DMS153 (cell line): Measurements from ENCODE around the gene LTBP1.
"Not testable (repeated sequence)": the region's sequence is repeated elsewhere in the genome, so short reads cannot be mapped to it uniquely, and the experiment has no call there.

Source experiments
- DNase-seq: peaks from one replicate; lab custom pipeline; 2025; lab: John Stamatoyannopoulos, UW

Gene LTBP1

DNA sequence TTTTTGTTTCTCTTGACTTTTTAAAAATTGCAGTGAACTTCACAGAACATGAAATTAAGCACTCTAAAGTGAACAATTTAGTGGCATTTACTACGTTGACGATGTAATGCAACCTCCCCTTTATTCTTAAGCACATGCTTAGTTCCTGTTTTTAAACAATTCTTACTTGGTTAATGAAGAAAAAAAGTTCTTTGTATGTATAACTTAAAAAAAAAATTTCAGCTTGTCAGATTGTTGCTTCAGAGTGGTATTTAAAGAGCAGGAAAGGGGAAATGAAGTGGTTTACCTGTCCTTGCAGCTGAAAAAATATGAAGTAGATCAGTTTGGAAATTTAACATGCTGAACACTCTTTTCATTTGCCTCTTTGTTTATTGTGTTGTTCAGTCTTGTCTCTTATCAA lies 434.0 kb downstream of the LTBP1 start:
- DNase-seq = no peak

DNA sequence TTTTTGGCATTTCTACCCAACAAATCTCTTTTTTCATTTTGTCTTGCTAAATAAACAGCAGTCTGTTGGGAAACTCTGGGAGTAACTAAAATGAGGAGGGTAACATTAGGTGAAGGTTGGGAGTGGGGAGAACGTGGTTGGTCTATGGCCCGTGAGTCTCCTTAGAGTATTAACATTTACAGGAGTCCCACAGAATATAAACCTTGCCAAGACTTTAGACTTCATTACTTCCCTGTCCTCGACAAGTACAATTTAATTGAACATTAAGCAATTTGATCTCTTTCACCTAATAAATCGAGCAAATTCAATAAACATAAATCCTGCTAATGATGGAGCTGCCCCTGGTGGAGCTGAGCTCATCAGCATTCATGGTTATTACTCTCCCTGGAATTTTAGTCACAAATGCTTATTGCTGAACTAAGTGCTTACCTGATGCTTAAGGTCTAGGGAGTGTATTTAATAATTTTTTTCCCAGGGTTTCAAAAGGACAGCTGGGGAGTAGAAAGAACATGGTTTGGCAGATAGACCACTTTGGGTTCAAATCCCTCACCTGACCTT lies 434.6 kb downstream of the LTBP1 start:
- no peak for DNase-seq

DNA sequence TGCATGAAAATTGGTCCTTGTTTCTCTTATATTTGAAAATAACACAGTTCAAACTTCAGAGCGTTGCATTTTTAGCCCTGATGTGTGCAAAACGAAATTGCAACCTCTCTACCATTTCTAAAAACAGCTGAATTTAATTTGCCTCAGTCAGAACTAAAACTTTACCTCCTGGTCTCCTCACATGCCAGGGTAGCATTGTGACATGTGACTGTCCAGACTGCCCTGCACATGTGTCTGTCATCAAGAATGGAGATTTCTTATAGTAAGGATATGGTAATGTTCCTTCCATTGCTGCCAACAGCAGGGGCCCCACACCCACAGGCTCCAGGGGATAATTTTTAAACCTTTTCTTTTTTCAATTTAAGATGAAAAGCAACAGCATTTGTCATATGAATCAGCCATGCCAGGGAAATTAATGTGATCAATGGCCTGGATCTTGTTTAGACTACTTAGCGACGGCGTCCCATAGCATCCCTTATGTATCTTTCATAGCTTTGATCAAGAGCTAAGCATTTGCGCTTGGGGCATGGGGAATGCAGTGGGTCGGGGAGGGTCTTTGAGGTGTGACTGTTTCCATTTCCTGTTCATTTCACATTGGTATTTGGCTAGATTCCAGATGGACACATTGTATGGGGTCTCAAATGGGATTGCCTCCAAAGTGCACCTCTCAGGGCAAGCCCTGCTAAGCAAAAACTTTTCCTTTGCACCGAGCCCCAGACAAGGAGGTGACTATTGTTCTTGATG lies 437.3 kb downstream of the LTBP1 start:
- no peak for DNase-seq

DNA sequence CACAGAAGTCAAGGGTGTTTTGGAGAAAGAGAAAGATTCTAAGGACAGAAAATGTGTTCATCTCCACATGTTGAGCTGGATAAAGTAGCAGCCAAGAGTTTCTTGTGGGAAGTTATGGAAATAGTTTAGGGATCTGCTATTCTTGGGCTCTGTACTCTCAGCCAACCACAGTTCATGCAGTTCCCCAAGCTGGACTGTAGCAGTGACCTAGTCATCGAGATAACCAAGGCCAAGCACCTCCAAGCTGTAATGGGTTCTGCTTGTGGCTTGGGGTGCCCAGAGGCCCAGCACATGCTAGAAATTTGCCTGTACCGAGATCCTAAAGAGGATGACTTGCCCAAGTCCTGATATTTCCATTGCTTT lies 437.8 kb downstream of the LTBP1 start:
- DNase-seq = no peak

DNA sequence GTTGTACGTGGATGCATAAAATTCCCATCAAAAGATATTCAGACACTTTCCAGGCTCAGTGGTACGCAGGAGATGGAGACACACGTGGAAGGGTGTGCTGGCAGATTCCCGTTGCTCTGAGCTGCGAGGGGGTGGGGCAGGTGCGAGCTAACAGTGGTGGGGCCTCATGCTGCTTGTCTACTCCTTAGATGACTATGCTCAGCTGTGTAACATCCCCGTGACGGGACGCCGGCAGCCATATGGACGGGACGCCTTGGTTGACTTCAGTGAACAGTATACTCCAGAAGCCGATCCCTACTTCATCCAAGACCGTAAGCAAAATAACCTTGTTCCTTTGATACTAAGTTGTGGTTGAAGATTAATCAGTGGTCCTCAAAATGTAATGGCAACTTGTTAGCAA lies 442.2 kb downstream of the LTBP1 start:
- no peak for DNase-seq

DNA sequence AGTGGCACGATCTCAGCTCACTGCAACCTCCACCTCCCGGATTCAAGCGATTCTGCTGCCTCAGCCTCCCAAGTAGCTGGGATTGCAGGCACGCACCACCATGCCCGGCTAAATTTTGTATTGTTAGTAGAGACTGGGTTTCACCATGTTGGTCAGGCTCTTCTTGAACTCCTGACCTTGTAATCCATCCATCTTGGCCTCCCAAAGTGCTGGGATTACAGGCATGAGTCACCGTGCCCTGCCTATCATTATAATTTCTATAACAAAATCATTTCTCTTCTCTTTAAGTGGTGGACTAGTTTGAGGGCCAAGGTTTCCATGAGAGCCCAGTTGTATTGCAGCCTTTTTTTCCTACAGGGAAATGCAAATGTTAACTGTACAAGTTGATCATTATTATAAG lies 442.9 kb downstream of the LTBP1 start:
- DNase-seq = not testable (repeated sequence)

DNA sequence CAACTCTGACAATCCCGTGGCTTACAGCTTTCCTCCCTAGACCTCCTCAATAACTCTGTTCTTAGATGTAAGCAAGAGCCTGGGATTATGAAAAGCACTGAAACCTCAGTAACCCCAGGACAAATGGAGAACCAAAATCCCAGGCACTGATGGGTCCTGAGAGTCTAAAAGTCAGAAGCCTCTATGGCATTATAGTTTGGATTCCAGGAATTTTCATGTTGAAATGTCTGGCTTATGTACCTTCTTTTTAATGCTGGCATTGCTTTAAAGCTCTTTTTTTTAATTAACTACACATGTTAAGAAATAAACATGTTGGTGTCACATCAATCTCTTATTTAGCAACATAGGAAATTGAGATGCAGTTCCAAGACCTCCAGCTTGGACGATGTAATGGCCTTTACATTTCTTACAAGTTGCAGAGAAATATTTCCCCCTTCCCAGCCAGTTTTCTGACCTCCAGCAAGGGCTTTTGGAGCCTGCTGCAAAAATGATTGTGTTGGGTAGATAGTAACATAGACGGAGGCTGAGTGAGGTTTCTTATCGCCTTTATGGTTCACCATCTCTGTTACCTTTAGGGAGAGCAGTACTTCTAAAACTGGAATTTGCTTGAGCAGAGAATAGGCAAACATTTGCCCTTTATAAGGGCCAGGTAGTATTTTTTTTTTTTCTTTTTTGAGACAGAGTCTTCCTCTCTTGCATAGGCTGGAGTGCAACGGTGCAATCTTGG lies 444.9 kb downstream of the LTBP1 start:
- DNase-seq = no peak

DNA sequence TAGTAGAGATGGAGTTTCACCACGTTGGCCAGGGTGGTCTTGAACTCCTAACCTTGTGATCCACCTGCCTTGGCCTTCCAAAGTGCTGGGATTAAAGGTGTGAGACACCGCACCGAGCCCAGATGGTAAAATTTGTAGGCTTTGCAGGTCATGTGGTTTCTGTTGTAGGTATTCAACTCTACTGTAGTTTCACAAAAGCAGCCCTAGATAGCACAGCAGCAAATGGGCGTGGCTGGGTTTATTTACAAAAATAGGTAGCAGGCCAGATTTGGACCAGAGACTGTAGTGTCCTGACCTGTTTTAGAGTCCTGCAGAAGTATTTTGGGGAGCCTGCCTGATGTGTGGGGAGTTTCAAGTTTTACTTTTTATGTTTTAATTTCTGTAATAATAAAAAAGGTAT lies 445.6 kb downstream of the LTBP1 start:
- DNase-seq = no peak

DNA sequence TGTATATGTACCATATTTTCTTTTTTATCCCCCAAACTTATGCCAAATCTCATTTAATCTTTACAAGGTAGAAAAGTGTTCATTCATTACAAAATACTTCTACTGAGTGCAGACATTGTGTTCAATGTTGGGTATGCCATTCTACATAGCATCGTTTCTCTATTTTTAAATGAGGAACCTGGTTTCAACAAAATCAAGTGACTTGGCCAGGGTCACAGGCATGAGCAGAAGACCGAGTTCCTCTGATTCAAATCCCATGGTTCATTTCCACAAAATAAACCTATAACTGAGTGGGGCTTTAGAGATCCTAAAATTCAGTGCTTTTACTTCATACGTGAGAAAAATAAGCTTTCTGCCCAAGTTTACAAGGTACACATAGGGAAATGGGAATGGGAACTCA lies 448.3 kb downstream of the LTBP1 start:
- no peak for DNase-seq

DNA sequence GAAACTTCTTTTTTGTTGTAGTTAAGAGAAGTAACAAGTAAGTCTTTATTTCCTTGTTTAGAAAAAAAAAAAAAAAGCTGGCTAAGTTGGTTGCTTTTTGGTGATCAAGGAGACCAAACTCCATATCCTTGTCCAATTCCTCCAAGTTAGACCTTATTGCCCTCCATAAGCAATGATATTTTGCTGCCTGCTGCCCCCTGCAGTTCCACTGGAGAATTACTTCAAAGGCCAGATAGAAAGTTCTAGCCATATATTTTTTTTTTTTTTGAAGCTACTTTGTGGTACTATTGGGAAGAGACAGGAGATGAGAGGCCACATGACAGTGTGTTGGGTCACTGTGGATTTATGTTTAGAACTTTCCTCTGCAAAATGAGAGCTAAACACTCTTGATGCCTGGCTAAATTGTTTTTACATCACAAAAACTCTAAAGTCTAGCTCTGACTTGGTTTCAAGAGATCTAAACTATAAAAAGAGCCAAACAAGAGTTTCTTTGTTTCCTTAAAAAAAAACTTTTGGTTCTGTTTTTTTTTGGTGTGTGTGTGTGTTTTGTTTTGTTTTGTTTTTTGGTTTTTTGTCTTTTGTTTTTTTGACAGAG lies 449.0 kb downstream of the LTBP1 start:
- DNase-seq = no peak

DNA sequence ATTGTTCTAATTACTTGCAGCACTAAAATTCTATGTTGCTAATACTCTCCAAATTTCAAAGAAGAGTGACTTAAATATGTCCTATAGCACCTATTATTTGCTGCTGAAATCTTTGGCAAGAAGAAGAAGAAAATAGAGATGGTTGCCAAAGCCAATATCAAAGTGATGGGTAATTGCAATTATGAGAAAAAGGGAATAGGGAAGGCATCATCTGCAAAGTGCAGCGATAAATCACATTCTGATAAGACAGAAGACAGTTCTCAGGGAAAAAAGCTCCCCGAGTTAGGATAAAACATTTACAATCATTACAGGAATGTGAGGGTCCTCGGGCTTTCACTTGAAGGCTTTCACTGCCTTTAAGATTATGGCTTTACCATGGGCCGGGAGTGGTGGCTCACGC lies 457.6 kb downstream of the LTBP1 start:
- no peak for DNase-seq

DNA sequence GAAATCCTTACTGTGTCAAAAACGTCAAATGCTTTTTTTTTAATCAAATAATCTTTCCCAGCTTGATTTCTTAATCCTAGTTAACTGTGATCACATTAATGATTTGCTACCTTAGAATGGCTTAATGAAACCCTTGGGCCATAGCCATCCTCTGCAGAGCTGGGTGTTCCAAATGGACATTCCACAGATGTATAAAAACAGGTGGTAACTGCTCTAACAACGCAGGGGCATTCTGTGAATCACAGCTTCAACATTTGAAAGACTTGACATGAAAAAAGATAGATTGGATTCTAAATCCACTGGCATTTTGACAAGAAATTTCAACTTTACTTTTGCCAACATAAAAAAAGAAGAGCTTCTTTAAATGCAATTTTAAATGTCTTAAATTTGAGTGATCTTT lies 459.9 kb downstream of the LTBP1 start:
- DNase-seq = no peak

DNA sequence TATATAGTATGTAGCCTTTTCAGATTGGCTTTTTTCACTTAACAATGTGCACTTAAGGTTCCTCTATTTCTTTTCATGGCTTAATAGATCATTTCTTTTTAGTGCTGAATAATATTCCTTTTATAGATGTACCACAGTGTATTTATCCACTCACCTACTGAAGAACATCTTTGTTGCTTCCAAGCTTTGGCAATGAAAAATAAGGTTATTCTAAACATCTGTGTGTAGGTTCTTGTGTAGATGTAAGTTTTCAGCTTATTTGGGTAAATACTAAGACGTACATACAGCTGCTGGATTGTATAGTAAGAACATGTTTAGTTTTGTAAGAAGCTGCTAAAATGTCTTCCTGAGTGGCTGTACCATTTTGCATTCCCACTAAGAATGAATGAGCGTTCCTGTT lies 461.4 kb downstream of the LTBP1 start:
- DNase-seq = no peak

DNA sequence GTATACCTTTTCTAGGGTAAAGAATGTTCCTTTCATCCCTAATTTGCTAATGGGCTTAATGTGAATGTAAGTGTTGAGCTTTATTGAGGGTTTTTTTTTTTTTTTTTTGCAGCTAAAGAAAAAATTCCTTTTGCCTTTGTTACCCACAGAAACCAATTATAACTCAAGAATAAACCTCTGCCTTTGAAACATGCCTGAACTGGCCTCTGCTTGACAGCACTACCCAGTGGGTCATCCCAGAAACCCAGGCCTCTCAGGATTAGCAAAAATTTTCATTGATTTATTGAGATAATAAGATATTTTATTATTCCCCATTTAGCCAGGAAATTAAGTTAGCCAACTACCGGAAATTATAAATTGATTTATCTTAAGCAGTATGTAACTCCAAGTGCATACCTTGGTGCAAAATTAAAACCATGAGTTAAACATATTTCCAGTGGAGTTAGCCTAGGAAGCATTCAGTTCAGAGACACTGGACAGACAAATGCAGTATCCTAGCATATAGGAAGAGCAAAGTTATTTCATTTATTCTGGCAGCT lies 462.7 kb downstream of the LTBP1 start:
- DNase-seq = no peak

DNA sequence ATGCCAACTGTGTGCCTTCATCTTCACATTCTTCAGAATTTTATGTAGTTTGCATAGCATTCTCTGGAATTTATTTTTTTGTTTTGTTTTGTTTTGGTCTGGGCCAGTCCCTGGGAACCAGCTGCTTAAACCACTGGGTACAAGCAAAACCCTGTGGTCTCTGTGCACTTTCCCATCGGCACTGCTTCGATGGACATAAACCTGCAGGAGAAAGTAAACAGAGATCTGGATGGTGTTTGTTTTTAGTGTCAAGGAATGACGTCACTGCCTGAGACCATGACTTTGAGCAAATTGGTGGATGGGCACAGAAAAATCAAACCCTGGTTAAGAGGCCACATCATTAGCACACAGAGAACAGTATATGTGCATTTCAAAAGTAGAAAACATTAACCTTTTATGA lies 465.0 kb downstream of the LTBP1 start:
- peak; percentile 33 for DNase-seq

DNA sequence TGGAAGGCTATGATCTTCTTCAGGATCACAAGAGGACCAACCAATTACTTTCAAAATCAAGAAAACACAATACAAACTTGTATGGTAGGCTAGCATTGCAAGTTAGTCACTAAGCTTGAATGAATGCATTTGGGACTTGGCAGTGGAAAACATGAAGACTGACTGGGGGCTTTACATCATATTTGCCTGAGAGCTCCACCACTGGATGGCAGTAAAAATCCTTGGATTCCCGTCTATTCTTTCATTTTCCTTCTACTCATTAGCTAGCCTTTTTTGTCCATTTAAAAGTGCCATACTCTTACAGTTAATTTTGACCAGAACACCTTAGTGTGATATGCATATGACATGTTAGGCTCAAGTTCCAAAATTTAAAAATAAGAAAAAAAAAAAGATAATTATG lies 466.2 kb downstream of the LTBP1 start:
- DNase-seq = no peak

DNA sequence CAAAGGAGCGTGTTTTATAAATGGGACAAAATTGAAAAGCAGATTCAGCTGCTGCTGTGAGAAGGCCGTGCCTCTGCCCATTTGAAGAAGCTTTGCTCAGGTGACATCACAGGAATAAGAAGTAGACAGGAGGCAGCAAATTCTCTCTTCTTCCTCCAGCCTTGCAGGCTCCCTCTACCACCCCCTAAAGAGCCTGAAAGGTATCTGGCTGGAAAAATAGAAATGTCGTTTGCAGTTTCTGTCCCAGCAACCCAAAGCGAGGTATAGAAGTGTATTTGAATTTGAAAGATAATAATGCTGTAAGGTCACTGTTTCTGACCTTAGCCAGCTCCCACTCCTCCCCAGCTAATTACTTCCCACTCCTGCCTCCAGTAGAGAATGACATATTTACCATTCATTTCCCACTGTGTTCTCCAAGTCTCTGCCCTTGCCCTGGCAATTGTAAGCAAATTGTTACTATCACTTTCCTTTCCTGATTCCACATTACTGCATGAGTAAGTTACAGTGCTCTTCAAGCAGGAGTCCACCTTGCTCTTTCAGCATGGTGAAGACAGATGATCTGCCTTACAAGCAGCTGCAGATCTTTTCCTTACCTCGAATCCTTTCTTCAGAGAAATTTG lies 472.9 kb downstream of the LTBP1 start:
- DNase-seq = no peak

DNA sequence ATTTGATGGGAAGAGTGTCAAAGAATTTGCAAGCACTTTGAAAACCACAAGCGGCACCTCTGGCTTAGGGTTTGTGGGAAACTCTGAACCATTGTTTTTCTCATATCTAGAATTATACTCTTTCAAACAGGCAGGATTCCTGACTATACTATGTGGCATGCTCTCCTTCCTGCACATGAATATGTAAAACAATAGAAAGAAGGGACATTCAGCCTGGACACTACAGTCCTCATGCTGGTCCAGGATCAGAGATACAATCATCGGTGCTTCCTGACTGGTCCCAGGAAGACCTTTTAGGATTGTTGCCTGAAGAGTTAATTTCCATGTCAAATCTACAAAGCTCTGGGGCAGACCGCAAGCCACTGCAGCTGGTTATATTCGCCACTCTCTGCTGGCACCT lies 474.0 kb downstream of the LTBP1 start:
- no peak for DNase-seq

DNA sequence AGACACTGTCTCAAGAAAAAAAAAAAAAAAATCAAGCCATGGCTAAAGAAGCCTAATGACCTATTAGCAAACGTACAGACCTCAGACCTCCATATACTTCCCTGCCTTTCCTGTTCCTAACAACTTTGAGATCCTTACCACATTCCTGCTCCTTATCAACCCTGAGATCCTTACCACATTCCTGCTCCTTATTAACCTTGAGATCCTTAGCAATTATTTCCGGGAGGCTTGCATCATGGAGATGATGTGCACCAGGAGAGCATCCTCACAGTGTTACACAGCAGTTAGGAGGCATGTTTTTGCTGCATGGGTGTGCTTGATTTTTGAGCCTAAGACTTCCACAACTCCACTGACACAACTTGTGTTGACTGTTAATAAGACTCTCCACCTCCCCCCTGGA lies 475.1 kb downstream of the LTBP1 start:
- DNase-seq = no peak

DNA sequence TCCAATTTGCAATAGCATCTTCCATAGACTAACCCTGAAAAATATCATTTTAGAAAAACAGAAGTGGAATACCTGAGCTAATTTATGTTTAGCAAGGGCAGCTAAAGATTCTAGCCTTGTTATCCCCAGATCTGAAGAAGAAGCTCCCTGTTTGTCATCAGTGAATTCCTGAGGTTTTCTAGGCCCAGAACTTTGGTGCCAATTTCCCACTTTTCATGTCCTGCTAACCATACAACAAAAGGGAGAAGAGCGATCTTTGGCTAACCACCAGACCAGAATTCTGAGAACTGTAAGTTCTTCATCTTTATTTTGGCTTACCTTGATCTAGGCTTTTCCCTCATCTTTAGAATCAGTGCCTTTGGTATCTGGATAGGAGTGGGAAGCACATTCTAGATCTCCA lies 478.4 kb downstream of the LTBP1 start:
- no peak for DNase-seq

DNA sequence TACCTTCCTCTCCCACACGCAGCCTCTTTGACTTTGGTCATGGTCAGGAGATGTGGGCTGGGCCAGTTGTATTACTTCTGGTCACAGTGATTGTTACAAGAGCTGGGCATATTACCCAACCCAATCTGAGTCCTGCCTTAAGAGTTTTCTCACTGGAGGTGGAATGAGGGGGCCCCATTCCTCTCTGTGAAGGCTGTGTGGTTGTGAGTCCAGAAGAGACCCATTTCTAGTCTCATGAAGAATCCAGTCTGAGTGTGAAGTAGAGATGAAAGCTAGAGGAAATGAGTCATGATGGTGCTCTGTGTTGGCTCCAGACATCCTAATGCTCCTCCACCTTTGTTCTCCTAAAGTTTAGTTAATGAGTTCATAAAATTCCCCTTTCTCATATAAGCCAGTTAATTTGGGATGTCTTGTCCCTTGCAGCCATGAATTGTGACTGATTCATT lies 478.9 kb downstream of the LTBP1 start:
- DNase-seq = no peak

DNA sequence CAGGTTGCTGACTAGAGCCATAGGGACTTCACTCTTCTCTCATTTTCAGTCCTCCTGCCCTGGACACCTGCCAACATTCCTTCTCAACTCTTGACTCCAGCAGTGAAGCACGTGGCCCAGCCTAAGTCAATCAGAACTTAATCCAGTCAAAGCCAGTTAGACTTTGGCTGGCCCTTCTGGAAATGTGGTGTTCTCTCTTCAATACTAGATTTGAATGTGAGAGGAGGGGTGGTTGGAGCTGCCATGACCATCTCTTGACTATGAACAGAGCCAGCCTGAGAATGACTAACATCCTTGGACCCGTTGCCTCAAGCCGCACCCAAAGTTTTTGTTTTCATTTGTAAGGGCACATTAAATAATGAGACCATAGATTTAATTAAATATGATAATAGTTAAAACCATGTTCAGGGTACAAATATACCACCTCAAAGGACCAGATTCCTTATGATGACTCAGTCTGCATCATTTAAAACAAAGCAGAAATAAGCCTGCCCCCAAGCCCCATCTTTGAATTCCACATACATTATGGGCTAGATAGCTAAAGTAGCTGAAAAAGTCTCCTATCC lies 480.0 kb downstream of the LTBP1 start:
- no peak for DNase-seq
